A549 (cell line): ENCODE results near the gene TRIP10.

ENCODE experiments used
- CBX2 ChIP-seq: fragments of 200-600 bp; sonication (generic); IDR thresholded peaks from 2 replicates; pipeline ENCODE4 v1.6.1; 2016; ENCODE audit warnings: low read depth, mild to moderate bottlenecking, borderline replicate concordance
- CTCF ChIP-seq: fragments of >200 bp; sonication (Bioruptor Twin); formaldehyde crosslinking; IDR thresholded peaks from 3 replicates; pipeline ENCODE4 v1.5.1; 2016
- E2F6 ChIP-seq: IDR thresholded peaks from 2 replicates; pipeline ENCODE4 v1.6.1; 2012; ENCODE audit warnings: low read depth, borderline replicate concordance
- EHMT2 ChIP-seq: fragments of 200-600 bp; sonication (generic); IDR thresholded peaks from 2 replicates; pipeline ENCODE4 v1.6.1; 2016; ENCODE audit warnings: antibody characterized with exemption, low read depth, mild to moderate bottlenecking, moderate library complexity
- EP300 ChIP-seq, 2 experiments: fragments of >200 bp; sonication (Bioruptor Twin); formaldehyde crosslinking; IDR thresholded peaks; 2 replicates in 1 of 2; 3 replicates in 1 of 2; pipeline ENCODE4 v1.6.1; 2016 to 2017
- FOSL2 ChIP-seq, 2 experiments: fragments of 450-650 bp in 1 of 2; fragments of >200 bp in 1 of 2; sonication (Bioruptor Twin) in 1 of 2; formaldehyde crosslinking; IDR thresholded peaks; 2 replicates each; pipeline versions ENCODE4 v1.5.0 to v1.6.1; 2016 to 2020; ENCODE audit warnings: mild to moderate bottlenecking in 1 of 2, moderate library complexity in 1 of 2
- KDM5A ChIP-seq: fragments of 200-600 bp; sonication (generic); IDR thresholded peaks from 2 replicates; pipeline ENCODE4 v1.6.1; 2016; ENCODE audit warnings: antibody characterized with exemption, mild to moderate bottlenecking
- MAX ChIP-seq: IDR thresholded peaks from 2 replicates; pipeline ENCODE4 v1.6.1; 2012
- MAZ ChIP-seq: fragments of 150-350 bp; IDR thresholded peaks from 2 replicates; pipeline ENCODE4 v1.6.1; 2014; ENCODE audit warnings: antibody characterized with exemption, low read depth, low read length, borderline replicate concordance
- POLR2A ChIP-seq: IDR thresholded peaks from 2 replicates; pipeline ENCODE4 v1.6.1; 2012; ENCODE audit warnings: mild to moderate bottlenecking, low read length
- RAD21 ChIP-seq, 2 experiments: fragments of >200 bp in 1 of 2; sonication (Bioruptor Twin) in 1 of 2; formaldehyde crosslinking in 1 of 2; IDR thresholded peaks in 1 of 2; conservative IDR thresholded peaks in 1 of 2; 2 replicates in 1 of 2; 3 replicates in 1 of 2; pipeline ENCODE4 v1.6.1; 2012 to 2018; ENCODE audit warnings: inconsistent platforms in 1 of 2
- RCOR1 ChIP-seq: fragments of 150-350 bp; IDR thresholded peaks from 2 replicates; pipeline ENCODE4 v1.6.1; 2014; ENCODE audit warnings: antibody characterized with exemption, low read length, low read depth
- REST ChIP-seq: fragments of 200-600 bp; sonication (generic); IDR thresholded peaks from 2 replicates; pipeline ENCODE4 v1.6.1; 2016; ENCODE audit warnings: antibody characterized with exemption, mild to moderate bottlenecking, moderate library complexity
- ZNF302 ChIP-seq: fragments of 250-450 bp; sonication (Bioruptor Pico); IDR thresholded peaks from 2 replicates; pipeline ENCODE4 v1.9.0; 2021; ENCODE audit warnings: inconsistent platforms, mild to moderate bottlenecking, moderate library complexity

- TF ChIP-seq POLR2A (no peak), CTCF (no peak), EP300 (IDR thresholded peaks at IDR 0.05) (no peak), MAZ (no peak), RAD21 (conservative IDR thresholded peaks at IDR 0.05 in 1 of 2, IDR thresholded peaks at IDR 0.05 in 1 of 2) (no peak), EHMT2 (no peak), RCOR1 (no peak), ZNF302 (CRISPR knock-in tag) (no peak), E2F6 (no peak), KDM5A (no peak), MAX (no peak), FOSL2 (IDR thresholded peaks at IDR 0.05) (no peak), FOSL2 (CRISPR knock-in tag; IDR thresholded peaks at IDR 0.05) (no peak), REST (no peak), CBX2 (no peak)
These were observed 37.5 kb downstream of the TRIP10 start for GRCh38 chr19:6776999-6777398.
